ENCODE measurements around the gene CDH2. TPM values are rescaled to one million over a fixed set of nuclear protein-coding genes. Genes with fewer than 3 reads are reported as not detected.

The CDH2 gene
- total RNA-seq, result not detected

DNA sequence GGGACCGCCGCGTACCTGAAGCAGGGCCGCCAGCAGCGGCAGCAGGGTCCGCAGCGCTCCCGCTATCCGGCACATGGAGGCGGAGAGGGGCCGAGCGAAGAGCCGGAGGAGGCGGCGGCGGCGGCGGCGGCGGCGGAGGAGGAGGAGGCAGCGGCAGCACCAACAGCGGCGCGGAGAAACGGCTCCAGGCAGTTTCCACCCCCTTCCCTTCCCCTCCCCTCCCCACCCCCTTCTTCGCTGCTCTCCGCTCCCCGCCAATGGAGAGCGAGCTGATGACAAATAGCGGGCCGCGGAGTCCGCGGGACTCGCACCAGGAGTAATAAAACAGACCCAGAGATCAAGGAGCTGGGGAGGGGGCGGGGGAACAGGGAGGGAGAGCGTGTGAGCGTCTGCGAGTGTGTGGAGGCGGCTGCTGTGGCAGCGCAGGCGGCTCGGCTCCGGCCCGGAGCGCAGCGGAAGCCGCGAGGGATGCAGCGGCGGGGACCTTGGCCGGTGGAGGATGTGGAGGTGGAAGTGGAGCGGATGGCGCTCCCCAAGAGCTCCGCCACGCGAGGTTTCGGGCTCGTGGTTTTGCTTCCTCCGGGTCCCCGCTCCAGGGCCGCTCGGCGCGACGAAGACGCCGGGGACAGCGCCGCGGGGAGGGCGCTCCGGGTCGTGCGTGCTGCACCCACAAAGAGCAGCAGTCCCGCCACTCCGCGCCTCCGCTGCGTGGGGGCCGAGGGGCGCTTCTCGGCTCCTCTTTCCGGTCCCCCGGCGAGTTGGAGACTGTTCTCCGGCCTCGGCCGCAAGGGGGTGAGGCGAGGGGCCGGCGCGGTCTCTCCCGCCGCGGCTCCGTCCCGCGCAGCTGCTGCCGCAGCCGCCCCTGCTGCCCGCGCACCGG, at the start of gene CDH2:
TSS of gene CDH2 (minus strand) at position 183 of the 880 bp plus-strand sequence. CDS start at position 75, 108 bp downstream.
- no peak for ATAC-seq

DNA sequence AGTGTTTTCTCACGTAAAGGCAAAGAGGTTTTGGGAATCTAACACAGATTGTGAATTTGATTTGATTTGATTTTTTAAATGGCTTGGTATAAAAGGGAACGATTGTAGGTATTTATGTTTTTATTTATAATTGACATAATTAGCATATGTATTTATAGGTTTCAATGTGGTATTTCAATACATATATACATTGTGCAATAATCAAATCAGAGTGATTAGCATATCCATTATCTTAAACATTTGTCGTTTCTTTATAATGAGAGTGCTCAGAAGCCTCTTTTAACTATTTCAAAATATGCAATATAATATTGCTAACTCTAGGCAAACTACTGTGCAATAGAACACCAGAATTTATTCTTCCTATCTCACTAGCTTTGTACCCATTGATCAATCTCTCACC, 35.1 kb upstream of the CDH2 start:
- ATAC-seq, result no peak

DNA sequence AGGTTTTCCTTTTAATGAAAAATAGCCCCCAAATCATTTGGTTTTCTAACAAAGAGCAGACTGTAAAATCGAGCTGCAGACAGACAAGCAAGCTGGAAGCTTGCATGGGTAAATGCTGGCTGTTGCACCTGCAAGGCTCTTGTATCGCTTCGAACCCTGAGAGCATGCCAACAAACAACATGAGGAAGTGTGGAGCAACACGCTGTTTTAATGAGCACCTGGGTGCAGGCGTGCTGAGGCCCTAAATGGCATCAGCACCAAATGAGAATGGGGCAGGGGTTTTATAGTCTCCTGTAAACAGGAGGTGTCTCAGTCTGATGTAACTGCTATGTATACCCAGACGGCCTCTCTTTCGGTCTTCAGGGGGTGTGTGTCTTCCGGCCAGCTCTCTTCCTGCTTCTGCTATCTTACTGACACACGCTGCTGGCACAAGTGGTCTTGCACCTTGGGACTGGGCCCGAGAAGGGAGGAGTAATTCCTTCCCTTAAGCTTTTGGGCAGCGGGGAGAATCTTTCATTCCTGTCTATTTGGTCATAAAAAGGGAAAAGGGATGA, 31.9 kb upstream of the CDH2 start:
- ATAC-seq, result no peak

DNA sequence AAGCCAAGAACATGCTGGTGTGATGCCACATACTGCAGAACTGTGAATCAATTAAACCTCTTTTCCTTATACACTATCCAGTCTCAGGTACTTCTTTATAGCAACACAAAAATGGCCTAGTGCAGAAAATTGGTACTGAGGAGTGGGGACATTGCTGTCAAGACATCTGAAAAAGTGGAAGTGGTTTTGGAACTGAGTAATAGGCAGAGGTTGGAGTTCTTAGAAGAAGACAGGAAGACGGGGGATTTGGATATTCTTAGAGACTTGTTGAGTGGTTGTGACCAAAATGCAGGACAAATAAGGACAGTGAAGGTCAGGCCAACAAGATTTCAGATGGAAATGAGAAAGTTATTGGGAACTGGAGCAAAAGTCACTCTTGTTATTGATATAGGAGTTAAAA, 31.3 kb upstream of the CDH2 start:
- ATAC-seq, result no peak

DNA sequence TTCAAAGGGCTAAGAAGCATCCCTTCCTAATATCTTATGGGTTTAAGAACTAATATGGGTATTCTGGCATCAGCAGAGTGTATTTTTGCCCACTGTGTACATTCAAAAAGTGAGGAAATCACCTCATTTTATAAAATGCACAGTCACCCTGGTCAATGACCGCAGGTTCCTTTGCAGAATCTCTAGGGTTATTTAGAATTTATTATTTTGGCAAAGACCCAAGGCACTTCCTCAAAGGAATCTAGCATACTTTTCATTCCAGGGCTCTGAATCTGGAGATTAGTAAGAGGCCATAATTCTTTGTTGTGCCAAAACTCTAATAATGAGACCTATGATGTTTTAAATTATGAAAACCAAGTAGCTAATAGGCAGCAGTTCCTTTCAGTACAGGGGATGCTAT, 27.2 kb upstream of the CDH2 start:
- ATAC-seq, result no peak

DNA sequence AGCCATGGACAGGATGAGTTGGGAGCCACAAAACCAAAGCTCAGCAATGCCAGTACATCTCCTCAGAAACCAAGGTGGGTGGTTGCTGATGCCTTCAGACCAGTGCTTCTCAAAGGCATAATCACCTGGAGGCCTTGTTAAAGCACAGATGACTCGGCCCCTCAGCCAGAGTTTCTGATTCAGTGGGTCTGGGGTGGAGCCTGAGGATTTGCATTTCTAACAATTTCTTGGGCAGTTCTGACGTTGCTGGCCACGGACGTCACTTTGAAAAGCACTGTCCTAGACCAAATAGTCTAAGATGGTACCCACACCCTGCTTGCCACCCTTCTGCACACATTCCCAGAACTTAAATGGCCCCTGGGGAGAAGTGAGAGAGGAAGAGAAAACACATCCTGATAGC, 24.1 kb upstream of the CDH2 start:
- no peak for ATAC-seq

DNA sequence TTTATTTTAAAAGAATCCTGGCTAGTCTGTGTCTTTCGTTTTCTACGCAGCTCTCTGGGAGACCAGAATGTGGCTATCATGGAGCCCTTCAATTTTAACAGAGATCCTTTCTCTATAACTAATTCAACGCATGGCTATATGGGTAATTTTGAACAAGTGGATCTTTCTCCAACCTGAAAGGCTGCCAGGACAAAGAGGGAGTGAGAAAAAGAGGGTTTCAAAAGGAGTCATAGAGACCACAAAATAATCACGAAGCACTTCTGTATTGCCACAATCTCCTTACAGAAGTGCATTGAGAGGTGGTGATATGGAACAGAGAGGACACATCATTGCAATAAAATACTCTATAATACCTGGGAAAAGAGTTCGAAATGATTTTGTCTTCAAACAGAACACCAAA, 21.7 kb upstream of the CDH2 start:
- no peak for ATAC-seq

DNA sequence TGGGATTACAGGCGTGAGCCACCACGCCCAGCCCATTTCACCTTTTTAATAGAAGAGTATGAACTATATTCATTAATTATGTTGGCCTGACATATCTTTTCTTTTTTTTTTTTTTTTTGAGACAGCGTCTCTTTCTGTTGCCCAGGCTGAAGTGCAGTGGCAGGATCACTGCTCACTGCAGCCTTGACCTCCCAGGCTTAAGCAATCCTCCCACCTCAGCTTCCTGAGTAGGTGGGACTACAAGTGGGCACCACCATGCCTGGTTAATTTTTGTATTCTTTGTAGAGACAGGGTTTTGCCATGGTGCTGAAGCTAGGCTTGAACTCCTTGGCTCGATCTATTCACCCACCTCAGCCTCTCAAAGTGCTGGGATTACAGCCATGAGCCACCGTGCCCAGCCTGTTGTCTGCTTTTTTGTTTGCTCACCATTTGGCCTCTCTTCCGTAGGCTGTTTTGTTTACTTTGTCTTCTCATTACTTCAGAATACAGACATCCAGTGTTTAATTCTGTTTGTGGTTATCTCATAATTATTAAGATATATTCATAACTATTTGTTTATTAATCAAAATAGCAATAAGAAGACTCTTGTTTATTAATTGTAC, 16.3 kb upstream of the CDH2 start:
- no peak for ATAC-seq

DNA sequence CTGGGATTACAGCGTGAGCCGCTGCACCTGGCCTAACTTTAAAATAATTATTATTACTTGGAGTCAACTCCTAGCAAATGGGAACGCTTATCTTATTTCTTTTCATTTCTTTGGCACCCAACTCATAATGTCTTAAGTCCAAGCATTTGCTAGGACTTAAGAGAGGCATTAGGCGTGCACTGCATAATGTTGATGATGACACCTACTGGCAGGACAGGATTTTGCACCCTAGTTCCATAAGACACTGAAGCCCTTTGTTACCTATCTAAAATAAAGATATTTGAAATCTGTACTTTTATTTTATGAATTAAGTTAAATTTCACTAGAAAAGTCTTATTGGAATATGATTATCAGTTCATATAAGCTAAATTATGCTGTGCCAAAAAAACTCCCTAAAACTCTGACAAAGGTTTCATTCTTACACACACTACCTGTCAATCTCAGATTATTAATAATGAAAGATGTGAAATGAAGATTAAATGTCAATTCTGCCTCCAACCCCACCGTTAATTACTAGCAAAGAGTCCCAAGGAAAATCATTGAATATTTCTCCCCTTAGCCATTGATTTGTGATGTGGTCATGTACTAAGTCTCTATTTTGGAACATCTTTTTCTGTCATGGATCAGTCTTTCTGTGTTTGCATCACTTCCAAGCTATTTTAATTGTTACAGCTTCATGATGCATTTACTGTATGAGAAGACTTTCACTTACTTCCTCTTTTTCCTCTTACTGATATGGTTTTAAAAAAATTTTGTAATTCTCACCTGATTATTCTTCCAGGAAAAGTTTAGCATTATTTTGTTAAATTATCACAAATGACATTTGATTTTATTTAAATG, 12.7 kb upstream of the CDH2 start:
- ATAC-seq, result peak; percentile 64

DNA sequence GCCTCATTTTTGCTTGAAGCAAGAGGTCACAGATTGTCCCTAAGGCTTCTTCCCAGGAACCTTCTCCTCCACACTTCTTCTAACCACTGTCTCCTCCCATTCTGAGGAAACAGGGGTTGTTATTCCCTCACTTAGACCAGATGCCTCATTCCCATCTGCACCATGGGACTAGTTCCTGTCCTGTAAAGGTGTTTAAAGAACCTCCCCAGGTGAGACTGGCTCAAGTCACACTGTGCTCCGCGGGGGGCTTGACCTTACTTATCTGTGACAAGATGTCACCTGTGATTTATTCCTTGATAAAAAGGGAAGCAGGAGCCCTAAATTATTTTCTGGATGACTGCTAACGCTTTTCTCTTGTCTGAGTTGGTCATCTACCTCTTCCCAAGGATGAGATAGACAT, 8.2 kb upstream of the CDH2 start:
- no peak for ATAC-seq

DNA sequence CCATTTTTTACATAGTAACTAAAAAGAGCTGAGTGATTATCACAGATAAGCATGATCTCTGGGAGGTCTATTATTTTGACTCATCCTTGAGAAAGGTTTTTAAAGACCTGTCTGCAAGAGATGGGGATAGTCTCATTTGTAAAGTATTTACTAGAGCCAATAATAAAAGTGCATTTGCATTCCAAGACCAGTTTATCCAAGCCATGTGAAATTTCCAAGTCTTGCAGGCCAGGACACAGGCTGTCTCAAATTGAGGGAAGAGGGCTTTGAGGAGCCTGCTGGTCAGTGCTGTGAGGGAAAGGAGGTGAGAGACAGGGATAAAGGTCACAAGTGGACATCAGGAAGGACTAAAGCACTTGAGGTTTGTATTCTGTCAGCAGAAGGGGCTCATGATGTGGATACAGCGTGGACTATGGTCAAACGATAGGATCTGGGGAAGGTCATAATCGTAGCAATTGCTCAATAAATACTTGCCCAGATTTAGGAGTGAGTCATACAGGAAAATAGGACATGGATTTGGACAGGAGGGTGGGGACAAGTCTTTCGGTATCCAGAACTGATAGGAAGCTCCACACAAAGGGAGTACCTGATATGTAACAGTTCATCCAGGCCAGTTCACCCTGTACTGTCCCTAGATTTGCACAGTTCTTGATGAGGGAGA, 6.6 kb upstream of the CDH2 start:
- no peak for ATAC-seq

DNA sequence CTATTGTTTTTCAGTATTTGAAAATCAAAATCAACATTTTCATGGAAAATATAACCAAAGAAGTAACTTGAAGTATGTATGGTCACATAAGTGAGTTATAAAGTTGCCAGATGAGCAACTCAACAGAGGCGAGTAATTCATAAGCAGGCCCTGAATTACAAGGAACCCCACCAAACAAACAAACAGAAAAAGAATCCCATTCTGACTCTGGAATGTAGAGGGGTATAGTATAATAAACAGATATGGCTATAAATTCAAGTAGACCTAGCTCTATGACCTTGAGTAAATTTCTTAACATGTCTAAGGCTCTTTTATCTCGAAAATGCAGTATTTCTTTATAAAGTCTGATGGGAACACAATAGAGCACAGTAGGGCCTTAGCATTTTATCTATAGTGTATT, 4.7 kb upstream of the CDH2 start:
- no peak for ATAC-seq

DNA sequence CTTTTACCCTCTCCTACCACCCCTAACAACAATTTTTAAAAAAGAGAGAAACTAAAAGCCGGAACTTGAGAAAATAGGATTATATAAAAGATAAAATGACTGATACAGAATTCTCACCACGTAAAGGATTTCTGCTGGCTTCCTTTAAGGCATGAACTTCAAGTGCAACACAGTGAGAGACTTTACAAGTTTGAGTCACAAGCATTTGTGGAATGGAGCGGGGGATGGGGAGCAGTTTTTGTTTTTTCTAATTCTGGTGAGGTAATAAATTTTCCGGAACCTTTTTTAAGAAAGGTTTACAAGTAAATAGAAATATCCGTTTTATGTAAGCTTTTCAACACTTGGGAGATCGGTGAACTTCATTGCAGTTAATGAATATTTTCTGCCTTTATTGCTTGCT, 1.8 kb upstream of the CDH2 start:
- no peak for ATAC-seq

DNA sequence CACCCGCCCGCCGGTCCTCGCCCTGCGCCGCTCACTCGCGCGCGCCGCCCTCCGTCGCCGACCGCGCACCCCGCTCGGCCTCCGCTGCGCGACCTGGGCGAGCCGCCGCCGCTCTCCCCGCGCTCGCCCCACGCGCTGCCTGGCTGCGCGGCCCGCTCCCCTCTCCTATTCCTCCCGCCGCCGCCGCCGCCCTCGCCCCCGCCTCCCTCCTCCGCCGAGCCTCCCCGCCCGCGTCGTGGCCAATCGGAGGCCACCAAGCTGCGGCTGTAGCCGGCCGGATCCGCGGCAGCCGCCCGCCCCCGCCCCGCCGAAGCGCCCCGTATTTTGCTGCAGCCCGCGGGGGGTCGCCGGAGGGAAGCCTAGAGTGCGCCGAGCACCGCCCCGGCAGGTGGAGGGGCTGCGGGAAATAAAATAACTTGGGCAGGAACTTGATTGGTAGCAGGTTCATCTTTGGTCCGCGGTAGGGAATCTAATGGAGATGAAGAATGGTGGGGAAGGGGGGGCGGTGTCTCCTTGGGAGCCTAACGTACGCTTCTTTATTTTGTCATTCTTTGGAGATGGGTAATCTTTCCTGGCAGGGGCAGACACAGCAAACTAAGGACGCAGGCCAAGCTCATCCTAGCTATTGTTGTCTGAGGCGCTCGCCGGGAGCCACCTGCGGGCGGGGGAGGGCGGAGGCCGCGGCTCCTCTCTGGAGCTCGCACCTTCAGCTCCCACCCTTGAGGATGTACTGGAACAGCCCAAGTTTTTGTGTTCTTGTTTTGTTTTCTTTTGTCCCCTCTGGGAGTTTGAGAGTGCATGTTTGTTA, 1.1 kb upstream of the CDH2 start:
- ATAC-seq, result no peak

DNA sequence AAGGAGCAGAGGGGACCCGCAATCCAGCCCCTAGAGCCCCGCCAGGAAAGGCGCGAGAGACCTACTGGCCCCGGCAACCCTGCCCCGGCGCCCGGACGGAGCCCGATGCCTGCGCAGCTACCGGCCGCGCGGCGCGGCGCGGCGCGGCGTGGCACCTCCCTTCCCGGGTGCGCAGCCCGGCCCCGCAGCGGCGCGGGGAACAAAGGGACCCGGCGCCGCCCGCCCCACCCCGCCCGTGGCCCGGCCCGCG, 307 bp downstream of the CDH2 start:
- ATAC-seq, result no peak

DNA sequence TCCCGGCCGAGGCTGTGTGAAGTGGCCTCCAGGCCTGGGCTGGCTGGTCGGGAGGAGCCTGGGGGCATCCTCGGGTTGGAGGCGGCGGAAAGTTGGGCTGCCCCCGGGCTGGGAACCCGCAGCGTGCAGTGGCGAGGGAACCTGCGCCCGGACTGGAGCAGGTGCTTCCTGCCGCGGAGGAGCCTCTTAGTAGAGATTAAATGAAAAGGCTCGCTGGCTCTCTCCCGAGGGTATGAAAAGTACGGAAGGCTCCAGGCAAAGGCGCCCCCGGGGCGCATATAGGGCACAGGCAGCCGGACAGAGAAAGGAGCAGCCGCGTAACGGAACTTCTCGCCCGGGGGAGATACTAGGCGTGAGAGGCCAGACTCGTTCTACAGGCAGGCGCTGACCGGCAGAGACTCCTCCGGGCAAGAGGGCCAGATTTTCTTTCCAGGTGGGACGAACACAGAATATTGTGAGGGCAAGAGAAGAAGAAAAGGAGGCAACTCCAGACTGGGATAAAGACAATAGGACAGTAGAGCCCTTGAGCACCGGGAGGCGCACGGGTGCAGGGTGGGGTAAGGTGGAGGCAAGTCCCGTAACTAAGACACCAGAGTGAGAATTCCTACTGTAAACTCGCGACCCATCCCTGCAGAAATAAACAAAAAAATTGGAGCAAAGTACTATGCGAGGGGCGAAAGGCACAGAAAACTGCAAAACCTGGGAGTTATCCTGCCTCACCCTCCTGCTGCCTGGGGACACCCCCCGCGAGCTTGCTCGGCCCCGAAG, 816 bp downstream of the CDH2 start:
- ATAC-seq, result no peak

DNA sequence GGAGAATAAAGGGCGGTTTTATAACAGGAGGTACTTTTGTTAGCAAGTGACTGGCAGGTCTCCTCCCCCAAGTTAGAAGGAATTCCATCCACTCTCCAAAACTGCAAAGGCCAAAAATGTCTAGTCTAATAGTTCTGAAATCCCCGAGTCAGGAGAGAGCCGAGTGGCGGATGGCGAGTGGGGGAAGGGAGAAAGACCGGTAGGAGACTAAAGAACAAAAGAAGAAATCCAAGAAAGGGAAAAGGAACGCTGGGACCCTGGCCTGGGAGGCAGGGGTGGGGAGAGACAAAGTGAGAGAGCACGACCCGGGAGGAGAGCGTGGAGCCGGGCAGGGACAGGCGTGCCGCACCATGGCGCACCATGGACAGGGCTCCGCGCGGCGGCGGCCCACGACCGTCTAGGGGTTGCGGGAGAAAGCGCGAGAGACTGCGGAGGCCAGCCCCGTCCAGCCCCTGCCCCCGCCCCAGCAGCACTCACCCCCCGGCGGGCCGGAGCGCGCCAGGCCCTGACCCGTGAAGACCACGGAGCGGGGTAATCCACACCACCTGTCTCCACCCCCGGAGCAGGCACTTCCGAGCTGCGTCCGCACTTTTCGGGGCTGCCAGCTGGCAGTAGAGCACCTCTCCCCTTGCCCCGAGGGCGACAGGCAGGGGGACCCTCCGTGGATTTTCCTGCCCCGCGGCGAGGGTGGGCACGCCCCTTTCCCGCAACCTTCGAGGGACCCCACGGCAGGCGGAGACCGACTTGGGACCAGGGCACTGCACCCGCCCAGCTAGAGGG, 1.6 kb downstream of the CDH2 start:
- peak; percentile 33 for ATAC-seq

DNA sequence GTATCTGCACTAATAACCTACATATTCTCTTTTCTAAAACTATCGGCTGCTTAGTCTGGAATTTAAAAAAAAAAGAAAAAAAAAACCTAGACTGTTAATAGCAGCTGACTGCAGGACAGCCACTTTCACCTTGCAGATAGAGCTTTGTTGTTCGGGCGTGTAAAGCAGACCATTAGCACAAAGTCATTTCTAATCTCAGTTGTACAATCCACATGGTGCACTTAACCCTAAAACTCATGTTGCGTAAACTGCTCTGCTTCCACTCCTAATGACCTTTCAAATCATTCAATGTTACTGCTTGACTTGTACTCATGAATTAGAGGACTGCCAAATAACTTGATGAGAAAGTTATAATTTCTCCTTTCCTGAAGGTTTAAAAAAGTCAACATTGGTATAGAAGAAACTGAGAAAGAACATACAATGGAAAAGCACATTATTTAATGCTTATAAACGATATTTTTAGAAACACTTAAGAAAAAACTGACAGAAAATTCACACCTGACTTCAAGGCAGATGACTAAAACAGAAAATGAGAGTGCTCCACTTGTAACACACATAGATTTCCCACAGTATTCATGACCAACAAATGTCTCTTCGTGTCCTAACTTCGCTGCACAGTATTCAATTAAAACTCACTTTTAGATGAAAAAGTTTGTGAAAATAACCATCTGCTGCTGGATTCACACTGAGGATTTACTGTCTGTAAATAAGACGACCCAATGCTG, 2.6 kb downstream of the CDH2 start:
- no peak for ATAC-seq

DNA sequence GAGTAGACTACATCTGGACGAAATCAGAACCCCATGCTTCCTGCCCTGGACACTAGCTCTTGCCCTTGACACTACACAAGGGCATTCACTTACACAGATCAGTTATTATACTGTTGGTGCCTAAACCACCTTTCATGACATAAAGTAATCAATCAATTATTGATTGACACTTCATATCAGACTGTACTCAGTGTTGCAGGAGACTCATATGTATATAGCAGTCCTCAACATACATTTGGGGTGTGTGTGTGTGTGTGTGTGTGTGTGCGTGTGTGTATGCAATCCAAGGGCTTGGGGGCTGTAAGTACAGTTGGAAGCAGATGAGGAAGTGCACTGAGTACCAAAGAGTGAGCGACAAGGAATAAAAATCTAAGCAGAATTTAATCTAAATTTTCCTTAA, 5.1 kb downstream of the CDH2 start:
- ATAC-seq, result no peak

DNA sequence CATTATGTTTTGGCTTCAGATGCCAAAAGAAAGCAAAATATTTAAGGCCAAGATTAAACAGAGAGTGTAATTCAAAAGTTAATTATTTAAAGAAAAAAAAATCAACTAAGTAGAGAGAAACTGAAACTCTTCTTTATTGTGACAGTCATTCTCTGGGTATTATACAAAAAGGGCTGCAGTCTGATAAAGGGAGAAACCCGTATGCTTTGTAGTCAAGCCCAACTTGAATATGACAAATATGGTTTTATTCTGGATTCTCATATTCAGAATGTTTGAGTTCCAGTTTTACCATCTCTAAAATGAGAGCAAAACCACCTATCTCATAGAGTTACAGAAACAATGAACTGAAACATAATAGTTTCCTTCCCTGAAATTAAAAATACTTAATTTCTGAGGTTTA, 8.2 kb downstream of the CDH2 start:
- ATAC-seq, result no peak
